Activated naive CD8-positive, alpha-beta T cell (primary cell): ENCODE measurements around the gene RHEB.

Experiments used
- H3K27ac Mint-ChIP-seq: one replicate; pipeline ENCODE4 v1.8.0; 2021; ENCODE audit warnings: mixed read lengths
- H3K27me3 Mint-ChIP-seq: one replicate; pipeline ENCODE4 v1.8.0; 2021; ENCODE audit warnings: mixed read lengths
- H3K36me3 Mint-ChIP-seq: one replicate; pipeline ENCODE4 v1.8.0; 2021; ENCODE audit warnings: mixed read lengths
- H3K4me1 Mint-ChIP-seq: one replicate; pipeline ENCODE4 v1.8.0; 2021; ENCODE audit warnings: low read depth, mixed read lengths
- H3K4me3 Mint-ChIP-seq: one replicate; pipeline ENCODE4 v1.8.0; 2021; ENCODE audit warnings: mild to moderate bottlenecking, mixed read lengths
- H3K9me3 Mint-ChIP-seq: one replicate; pipeline ENCODE4 v1.8.0; 2021; ENCODE audit warnings: low read depth, mixed read lengths

Gene RHEB

GRCh38 chr7:151482883-151483710 is 36.6 kb downstream of the RHEB start:
- H3K36me3 Mint-ChIP-seq = peaks cover 10% of the 10 kb centered on the region
- no peaks in the 10 kb centered on the region for H3K27me3 Mint-ChIP-seq
- no peaks in the 10 kb centered on the region for H3K9me3 Mint-ChIP-seq
- H3K4me3 Mint-ChIP-seq = no peak overlapping the region
- H3K27ac Mint-ChIP-seq = no peak overlapping the region
- peaks cover 23% of the 10 kb centered on the region for H3K4me1 Mint-ChIP-seq

GRCh38 chr7:151481650-151482505 is 37.8 kb downstream of the RHEB start:
- Mint-ChIP-seq H3K4me3 (no peak overlapping the region), H3K9me3 (no peaks in the 10 kb centered on the region), H3K36me3 (peaks cover 10% of the 10 kb centered on the region), H3K27ac (no peak overlapping the region), H3K4me1 (peaks cover 23% of the 10 kb centered on the region), H3K27me3 (no peaks in the 10 kb centered on the region)

- no peaks in the 10 kb centered on the region for H3K27me3 Mint-ChIP-seq
- H3K27ac Mint-ChIP-seq = no peak overlapping the region
- peaks cover 14% of the 10 kb centered on the region for H3K4me1 Mint-ChIP-seq
- no peak overlapping the region for H3K4me3 Mint-ChIP-seq
- peaks cover 3% of the 10 kb centered on the region for H3K36me3 Mint-ChIP-seq
- no peaks in the 10 kb centered on the region for H3K9me3 Mint-ChIP-seq
Measured at GRCh38 chr7:151477867-151478266, 41.8 kb downstream of the RHEB start.

- H3K9me3 Mint-ChIP-seq = no peaks in the 10 kb centered on the region
- peaks cover 39% of the 10 kb centered on the region for H3K4me1 Mint-ChIP-seq
- no peaks in the 10 kb centered on the region for H3K27me3 Mint-ChIP-seq
- H3K27ac Mint-ChIP-seq = no peak overlapping the region
- peaks cover 15% of the 10 kb centered on the region for H3K36me3 Mint-ChIP-seq
- H3K4me3 Mint-ChIP-seq = no peak overlapping the region
Measured at GRCh38 chr7:151472644-151473380, 46.9 kb downstream of the RHEB start.

- Mint-ChIP-seq H3K27ac (no peak overlapping the region), H3K9me3 (no peaks in the 10 kb centered on the region), H3K27me3 (no peaks in the 10 kb centered on the region), H3K36me3 (peaks cover 27% of the 10 kb centered on the region), H3K4me3 (no peak overlapping the region), H3K4me1 (peaks cover 39% of the 10 kb centered on the region)
Measured at GRCh38 chr7:151470711-151471110, 49.0 kb downstream of the RHEB start.

- H3K36me3 Mint-ChIP-seq = peaks cover 33% of the 10 kb centered on the region
- no peaks in the 10 kb centered on the region for H3K9me3 Mint-ChIP-seq
- H3K27me3 Mint-ChIP-seq = no peaks in the 10 kb centered on the region
- no peak overlapping the region for H3K27ac Mint-ChIP-seq
- no peak overlapping the region for H3K4me3 Mint-ChIP-seq
- peaks cover 39% of the 10 kb centered on the region for H3K4me1 Mint-ChIP-seq
Measured at GRCh38 chr7:151469281-151469680, 50.4 kb downstream of the RHEB start.

GRCh38 chr7:151468217-151469018 is 51.3 kb downstream of the RHEB start:
- Mint-ChIP-seq H3K4me1 (peaks cover 36% of the 10 kb centered on the region), H3K27ac (peak overlapping the region; percentile 50), H3K36me3 (peaks cover 40% of the 10 kb centered on the region), H3K27me3 (no peaks in the 10 kb centered on the region), H3K9me3 (peaks cover 6% of the 10 kb centered on the region), H3K4me3 (no peak overlapping the region)

- H3K27ac Mint-ChIP-seq = no peak overlapping the region
- peaks cover 19% of the 10 kb centered on the region for H3K4me1 Mint-ChIP-seq
- H3K27me3 Mint-ChIP-seq = peaks cover 4% of the 10 kb centered on the region
- peaks cover 42% of the 10 kb centered on the region for H3K36me3 Mint-ChIP-seq
- H3K4me3 Mint-ChIP-seq = no peak overlapping the region
- peaks cover 16% of the 10 kb centered on the region for H3K9me3 Mint-ChIP-seq
Measured at GRCh38 chr7:151465169-151465568, 54.5 kb downstream of the RHEB start.

GRCh38 chr7:151462306-151462779 is 57.4 kb downstream of the RHEB start:
- H3K4me1 Mint-ChIP-seq = no peaks in the 10 kb centered on the region

GRCh38 chr7:151461942-151462230 is 57.8 kb downstream of the RHEB start:
- Mint-ChIP-seq H3K4me3 (no peak overlapping the region), H3K27ac (no peak overlapping the region), H3K9me3 (peaks cover 16% of the 10 kb centered on the region), H3K27me3 (peaks cover 6% of the 10 kb centered on the region), H3K36me3 (peaks cover 22% of the 10 kb centered on the region), H3K4me1 (no peaks in the 10 kb centered on the region)

More at GRCh38 chr7:151462306-151462779, 57.4 kb downstream of the RHEB start:
- Mint-ChIP-seq H3K27me3 (peaks cover 6% of the 10 kb centered on the region), H3K27ac (no peak overlapping the region), H3K4me3 (no peak overlapping the region), H3K36me3 (peaks cover 25% of the 10 kb centered on the region), H3K9me3 (peaks cover 16% of the 10 kb centered on the region)

GRCh38 chr7:151461096-151461941 is 58.4 kb downstream of the RHEB start:
- H3K4me3 Mint-ChIP-seq = no peak overlapping the region
- peaks cover 6% of the 10 kb centered on the region for H3K27me3 Mint-ChIP-seq
- peaks cover 16% of the 10 kb centered on the region for H3K9me3 Mint-ChIP-seq
- no peaks in the 10 kb centered on the region for H3K4me1 Mint-ChIP-seq
- H3K36me3 Mint-ChIP-seq = peaks cover 22% of the 10 kb centered on the region
- H3K27ac Mint-ChIP-seq = no peak overlapping the region

- peaks cover 16% of the 10 kb centered on the region for H3K9me3 Mint-ChIP-seq
- no peak overlapping the region for H3K27ac Mint-ChIP-seq
- no peak overlapping the region for H3K4me3 Mint-ChIP-seq
- no peaks in the 10 kb centered on the region for H3K4me1 Mint-ChIP-seq
- H3K27me3 Mint-ChIP-seq = peaks cover 6% of the 10 kb centered on the region
- peaks cover 16% of the 10 kb centered on the region for H3K36me3 Mint-ChIP-seq
Measured at GRCh38 chr7:151460474-151460855, 59.2 kb downstream of the RHEB start.

GRCh38 chr7:151459726-151460473 is 59.8 kb downstream of the RHEB start:
- Mint-ChIP-seq H3K4me3 (no peak overlapping the region), H3K27ac (no peak overlapping the region), H3K9me3 (peaks cover 16% of the 10 kb centered on the region), H3K4me1 (no peaks in the 10 kb centered on the region), H3K36me3 (peaks cover 12% of the 10 kb centered on the region), H3K27me3 (peaks cover 6% of the 10 kb centered on the region)
